Astrocyte (in vitro differentiated cells and primary cell): ENCODE measurements around the gene AMER2. TPM values are rescaled to one million over a fixed set of nuclear protein-coding genes. Genes with fewer than 3 reads are reported as not detected.

ENCODE experiments used
- DNase-seq: peaks from one replicate; pipeline ENCODE4 v3.0.0-alpha.2; 2010; ENCODE audit warnings: low read depth
- FAIRE-seq: peaks from 2 replicates; lab custom pipeline; 2011; peaks lifted over from hg19 to GRCh38; lab: Jason Lieb, UNC
- H2AFZ ChIP-seq: 2 replicates; pipeline ENCODE4 v1.6.0; 2012; ENCODE audit warnings: low read depth, low read length, inconsistent platforms
- H3K27ac ChIP-seq: 2 replicates; pipeline ENCODE4 v1.5.1; 2011; ENCODE audit warnings: low read depth, low read length, inconsistent platforms
- H3K27me3 ChIP-seq: 2 replicates; pipeline ENCODE4 v1.6.0; 2011; ENCODE audit warnings: low read length, inconsistent platforms; ENCODE audit not compliant: insufficient read depth
- H3K36me3 ChIP-seq: 2 replicates; pipeline ENCODE4 v1.5.1; 2011; ENCODE audit warnings: low read length, inconsistent platforms; ENCODE audit not compliant: insufficient read depth
- H3K4me1 ChIP-seq: 2 replicates; pipeline ENCODE4 v1.5.1; 2011; ENCODE audit warnings: low read length, inconsistent platforms; ENCODE audit not compliant: insufficient read depth
- H3K4me2 ChIP-seq: 2 replicates; pipeline ENCODE4 v1.6.0; 2012; ENCODE audit warnings: low read length, inconsistent platforms
- H3K4me3 ChIP-seq: 2 replicates; pipeline ENCODE4 v1.5.1; 2011; ENCODE audit warnings: low read depth, mild to moderate bottlenecking, low read length, inconsistent platforms; ENCODE audit not compliant: insufficient read depth
- H3K79me2 ChIP-seq: 2 replicates; pipeline ENCODE4 v1.6.0; 2012; ENCODE audit warnings: mild to moderate bottlenecking, low read length, inconsistent platforms; ENCODE audit not compliant: insufficient read depth
- H3K9ac ChIP-seq: 2 replicates; pipeline ENCODE4 v1.6.0; 2012; ENCODE audit warnings: mild to moderate bottlenecking, low read length, inconsistent platforms
- H3K9me3 ChIP-seq: 2 replicates; pipeline ENCODE4 v1.5.1; 2012; ENCODE audit warnings: low read depth, mild to moderate bottlenecking, low read length, inconsistent platforms; ENCODE audit not compliant: insufficient read depth
- H4K20me1 ChIP-seq: 2 replicates; pipeline ENCODE4 v1.6.0; 2012; ENCODE audit warnings: low read length, inconsistent platforms; ENCODE audit not compliant: insufficient read depth
- H3K27ac Mint-ChIP-seq: one replicate; pipeline ENCODE4 v1.8.0; 2021; ENCODE audit warnings: mild to moderate bottlenecking, mixed read lengths; ENCODE audit not compliant: unreplicated experiment
- H3K27me3 Mint-ChIP-seq: one replicate; pipeline ENCODE4 v1.8.0; 2021; ENCODE audit warnings: low read depth, mixed read lengths; ENCODE audit not compliant: unreplicated experiment
- H3K36me3 Mint-ChIP-seq: one replicate; pipeline ENCODE4 v1.8.0; 2021; ENCODE audit warnings: low read depth, mixed read lengths; ENCODE audit not compliant: unreplicated experiment
- H3K4me1 Mint-ChIP-seq: one replicate; pipeline ENCODE4 v1.8.0; 2021; ENCODE audit warnings: low read depth, mixed read lengths; ENCODE audit not compliant: unreplicated experiment
- H3K4me3 Mint-ChIP-seq: one replicate; pipeline ENCODE4 v1.8.0; 2021; ENCODE audit warnings: mild to moderate bottlenecking, moderate library complexity, mixed read lengths; ENCODE audit not compliant: unreplicated experiment
- H3K9me3 Mint-ChIP-seq: one replicate; pipeline ENCODE4 v1.8.0; 2021; ENCODE audit warnings: mild to moderate bottlenecking, mixed read lengths; ENCODE audit not compliant: unreplicated experiment
- EZH2 ChIP-seq: IDR thresholded peaks from 2 replicates; pipeline ENCODE4 v1.6.1; 2012; ENCODE audit warnings: mild to moderate bottlenecking, low read length, inconsistent platforms; ENCODE audit not compliant: insufficient read depth
- total RNA-seq: library from RNA; stranded (reverse); gene quantifications from 2 replicates; pipeline ENCODE4 v1.2.1, GENCODE V29; 2021
- TF ChIP-seq, protein P1 (sequence below): IDR thresholded peaks from 2 replicates; pipeline ENCODE4 v1.5.1; 2011; ENCODE audit warnings: low read depth, mild to moderate bottlenecking, inconsistent platforms, low read length, moderate library complexity; ENCODE audit not compliant: insufficient read depth

AMER2 gene
- total RNA-seq, 1 donor from 2014 or later, result 0.02 TPM

DNA sequence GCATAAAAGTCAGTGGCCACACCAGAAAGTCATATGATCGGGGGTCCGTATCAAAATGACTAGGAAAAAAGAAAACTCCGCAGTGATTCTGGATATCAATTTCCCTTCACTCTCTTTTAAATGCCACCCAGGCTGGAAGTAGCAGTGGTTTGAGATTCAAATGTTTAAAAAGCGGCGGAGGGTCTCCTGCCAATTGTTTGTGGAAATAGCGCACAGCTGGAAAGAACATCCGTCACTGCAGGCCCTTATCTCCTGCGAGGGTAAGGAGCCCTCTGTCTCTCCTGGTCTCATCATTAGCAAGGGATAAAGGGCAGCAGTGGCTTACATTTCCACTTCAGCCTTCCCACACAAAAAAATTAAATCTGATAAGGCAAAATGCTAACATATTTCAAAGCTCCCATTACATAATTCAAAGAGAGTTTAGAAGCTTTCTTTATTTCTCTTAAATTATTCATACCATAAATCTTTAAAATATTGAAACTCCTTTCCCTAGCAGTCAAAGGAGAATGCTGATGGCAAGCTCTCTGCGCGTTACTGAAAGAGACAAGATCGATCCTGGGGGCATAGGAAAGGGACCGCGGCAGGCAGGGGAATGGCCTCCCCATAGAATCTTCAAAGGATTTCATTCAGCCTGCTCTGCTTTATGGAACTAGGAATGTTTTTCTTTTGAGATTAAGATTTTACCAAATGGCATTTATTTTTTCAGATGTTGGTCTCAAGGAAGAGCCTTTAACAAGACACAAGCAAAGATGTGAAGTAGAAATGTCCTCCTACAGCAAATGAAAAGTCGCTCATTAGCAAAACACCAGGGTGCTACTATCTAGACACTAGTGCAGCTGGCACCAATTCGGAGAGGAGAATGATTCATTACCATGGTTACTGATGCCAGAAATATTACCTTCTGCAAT is 35.0 kb downstream of the AMER2 start:
- DNase-seq, result no peak
- TF ChIP-seq EZH2, result no peak
- TF ChIP-seq, protein P1, sequence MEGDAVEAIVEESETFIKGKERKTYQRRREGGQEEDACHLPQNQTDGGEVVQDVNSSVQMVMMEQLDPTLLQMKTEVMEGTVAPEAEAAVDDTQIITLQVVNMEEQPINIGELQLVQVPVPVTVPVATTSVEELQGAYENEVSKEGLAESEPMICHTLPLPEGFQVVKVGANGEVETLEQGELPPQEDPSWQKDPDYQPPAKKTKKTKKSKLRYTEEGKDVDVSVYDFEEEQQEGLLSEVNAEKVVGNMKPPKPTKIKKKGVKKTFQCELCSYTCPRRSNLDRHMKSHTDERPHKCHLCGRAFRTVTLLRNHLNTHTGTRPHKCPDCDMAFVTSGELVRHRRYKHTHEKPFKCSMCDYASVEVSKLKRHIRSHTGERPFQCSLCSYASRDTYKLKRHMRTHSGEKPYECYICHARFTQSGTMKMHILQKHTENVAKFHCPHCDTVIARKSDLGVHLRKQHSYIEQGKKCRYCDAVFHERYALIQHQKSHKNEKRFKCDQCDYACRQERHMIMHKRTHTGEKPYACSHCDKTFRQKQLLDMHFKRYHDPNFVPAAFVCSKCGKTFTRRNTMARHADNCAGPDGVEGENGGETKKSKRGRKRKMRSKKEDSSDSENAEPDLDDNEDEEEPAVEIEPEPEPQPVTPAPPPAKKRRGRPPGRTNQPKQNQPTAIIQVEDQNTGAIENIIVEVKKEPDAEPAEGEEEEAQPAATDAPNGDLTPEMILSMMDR, result no peak
- no peak overlapping the region for H3K9ac ChIP-seq
- Mint-ChIP-seq H3K4me1 (no peaks in the 10 kb centered on the region), H3K27me3 (peaks cover 23% of the 10 kb centered on the region), H3K9me3 (peaks cover 13% of the 10 kb centered on the region), H3K36me3 (no peaks in the 10 kb centered on the region), H3K4me3 (no peak overlapping the region), H3K27ac (no peak overlapping the region)
- H3K4me2 ChIP-seq, result no peak overlapping the region
- H3K36me3 ChIP-seq, result no peaks in the 10 kb centered on the region
- peaks cover 6% of the 10 kb centered on the region for H3K27me3 ChIP-seq
- no peak overlapping the region for H2AFZ ChIP-seq
- no peak overlapping the region for H3K27ac ChIP-seq
- H4K20me1 ChIP-seq, result no peaks in the 10 kb centered on the region
- H3K9me3 ChIP-seq, result no peaks in the 10 kb centered on the region
- H3K4me1 ChIP-seq, result no peaks in the 10 kb centered on the region
- no peaks in the 10 kb centered on the region for H3K79me2 ChIP-seq
- no peak overlapping the region for H3K4me3 ChIP-seq
- FAIRE-seq, result no peak

DNA sequence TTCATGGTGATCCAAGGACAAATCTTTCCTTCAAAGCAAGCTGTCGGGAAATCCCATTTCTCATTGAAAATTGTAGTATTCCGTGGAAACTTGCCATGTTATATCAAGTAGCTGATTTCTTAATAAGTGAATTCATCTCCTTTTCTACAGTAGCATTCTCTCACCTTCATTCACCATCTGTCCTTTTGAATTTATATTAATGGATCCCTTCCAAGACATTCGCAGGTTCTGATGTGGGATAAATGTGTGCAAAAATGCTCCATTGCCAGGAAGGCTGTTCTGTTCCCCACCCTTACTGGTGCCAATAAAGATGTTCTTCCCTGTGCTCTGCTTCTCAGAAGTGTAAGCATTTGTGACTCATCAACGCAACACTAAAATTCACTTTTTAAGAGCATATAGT is 36.2 kb downstream of the AMER2 start:
- H2AFZ ChIP-seq, result no peak overlapping the region
- H3K36me3 Mint-ChIP-seq, result no peaks in the 10 kb centered on the region
- no peak overlapping the region for H3K9ac ChIP-seq
- H3K9me3 ChIP-seq, result no peaks in the 10 kb centered on the region
- no peak overlapping the region for H3K27ac Mint-ChIP-seq
- FAIRE-seq, result no peak
- H3K4me2 ChIP-seq, result no peak overlapping the region
- H3K9me3 Mint-ChIP-seq, result peaks cover 6% of the 10 kb centered on the region
- no peak for DNase-seq
- no peaks in the 10 kb centered on the region for H3K79me2 ChIP-seq
- no peak overlapping the region for H3K4me3 Mint-ChIP-seq
- no peaks in the 10 kb centered on the region for H3K4me1 Mint-ChIP-seq
- TF ChIP-seq, protein P1, result no peak
- TF ChIP-seq EZH2, result no peak
- no peaks in the 10 kb centered on the region for H4K20me1 ChIP-seq
- no peaks in the 10 kb centered on the region for H3K4me1 ChIP-seq
- H3K27me3 Mint-ChIP-seq, result peaks cover 17% of the 10 kb centered on the region
- H3K27me3 ChIP-seq, result peaks cover 6% of the 10 kb centered on the region
- H3K36me3 ChIP-seq, result no peaks in the 10 kb centered on the region
- no peak overlapping the region for H3K27ac ChIP-seq
- H3K4me3 ChIP-seq, result no peak overlapping the region
